ENCODE results near the gene FBXL17. TPM values are rescaled to one million over a fixed set of nuclear protein-coding genes. Genes with fewer than 3 reads are reported as not detected.

The FBXL17 gene
- total RNA-seq, 1 donor from 2014 or later, result 12.7 TPM

- Histone ChIP-seq H4K20me1 (ENCODE audit: insufficient read depth, low read length) (no peaks in the 10 kb centered on the region), H3K9me3 (ENCODE audit: insufficient read depth, low read depth, low read length) (no peaks in the 10 kb centered on the region)
- FAIRE-seq, result no peak
These were observed 100.8 kb downstream of the FBXL17 start for GRCh38 chr5:108280960-108281569.

GRCh38 chr5:108280248-108280647 lies 101.7 kb downstream of the FBXL17 start:
- H3K9ac ChIP-seq (ENCODE audit: low read length), result no peak overlapping the region
- Mint-ChIP-seq H3K4me3 (ENCODE audit: unreplicated experiment) (no peak overlapping the region), H3K27me3 (ENCODE audit: low read depth, unreplicated experiment) (no peaks in the 10 kb centered on the region), H3K27ac (ENCODE audit: unreplicated experiment) (no peak overlapping the region), H3K36me3 (ENCODE audit: low read depth, unreplicated experiment) (peaks cover 4% of the 10 kb centered on the region), H3K4me1 (ENCODE audit: low read depth, unreplicated experiment) (no peaks in the 10 kb centered on the region), H3K9me3 (ENCODE audit: unreplicated experiment) (peaks cover 8% of the 10 kb centered on the region)
- H4K20me1 ChIP-seq (ENCODE audit: insufficient read depth, low read length), result no peaks in the 10 kb centered on the region
- H3K4me3 ChIP-seq (ENCODE audit: insufficient read depth, low read depth, low read length), result no peak overlapping the region
- DNase-seq (ENCODE audit: low read depth), result no peak
- TF ChIP-seq EZH2 (IDR thresholded peaks at IDR 0.05; ENCODE audit: insufficient read depth, low read length), result no peak
- TF ChIP-seq CTCF (IDR thresholded peaks at IDR 0.05; ENCODE audit: insufficient read depth, low read depth, low read length), result no peak
- H3K27ac ChIP-seq (ENCODE audit: low read depth, low read length), result no peak overlapping the region
- H3K9me3 ChIP-seq (ENCODE audit: insufficient read depth, low read depth, low read length), result no peaks in the 10 kb centered on the region
- H3K27me3 ChIP-seq (ENCODE audit: insufficient read depth, low read length), result no peaks in the 10 kb centered on the region
- H3K4me1 ChIP-seq (ENCODE audit: insufficient read depth, low read length), result no peaks in the 10 kb centered on the region
- FAIRE-seq, result no peak
- no peaks in the 10 kb centered on the region for H3K36me3 ChIP-seq (ENCODE audit: insufficient read depth, low read length)
- no peak overlapping the region for H2AFZ ChIP-seq (ENCODE audit: low read depth, low read length)
- H3K79me2 ChIP-seq (ENCODE audit: insufficient read depth, low read length), result no peaks in the 10 kb centered on the region
- no peak overlapping the region for H3K4me2 ChIP-seq (ENCODE audit: low read length)

More at GRCh38 chr5:108280960-108281569, 100.8 kb downstream of the FBXL17 start:
- H3K27ac Mint-ChIP-seq (ENCODE audit: unreplicated experiment), result no peak overlapping the region
- no peak overlapping the region for H3K4me3 ChIP-seq (ENCODE audit: insufficient read depth, low read depth, low read length)
- no peaks in the 10 kb centered on the region for H3K27me3 Mint-ChIP-seq (ENCODE audit: low read depth, unreplicated experiment)
- no peak for TF ChIP-seq CTCF (IDR thresholded peaks at IDR 0.05; ENCODE audit: insufficient read depth, low read depth, low read length)
- no peak for TF ChIP-seq EZH2 (IDR thresholded peaks at IDR 0.05; ENCODE audit: insufficient read depth, low read length)
- no peak overlapping the region for H2AFZ ChIP-seq (ENCODE audit: low read depth, low read length)
- H3K4me1 Mint-ChIP-seq (ENCODE audit: low read depth, unreplicated experiment), result no peaks in the 10 kb centered on the region
- H3K9ac ChIP-seq (ENCODE audit: low read length), result no peak overlapping the region
- peaks cover 8% of the 10 kb centered on the region for H3K9me3 Mint-ChIP-seq (ENCODE audit: unreplicated experiment)
- no peaks in the 10 kb centered on the region for H3K4me1 ChIP-seq (ENCODE audit: insufficient read depth, low read length)
- no peak overlapping the region for H3K4me2 ChIP-seq (ENCODE audit: low read length)
- no peaks in the 10 kb centered on the region for H3K79me2 ChIP-seq (ENCODE audit: insufficient read depth, low read length)
- no peaks in the 10 kb centered on the region for H3K27me3 ChIP-seq (ENCODE audit: insufficient read depth, low read length)
- no peak overlapping the region for H3K4me3 Mint-ChIP-seq (ENCODE audit: unreplicated experiment)
- H3K36me3 Mint-ChIP-seq (ENCODE audit: low read depth, unreplicated experiment), result peaks cover 4% of the 10 kb centered on the region
- no peak overlapping the region for H3K27ac ChIP-seq (ENCODE audit: low read depth, low read length)
- DNase-seq (ENCODE audit: low read depth), result no peak
- H3K36me3 ChIP-seq (ENCODE audit: insufficient read depth, low read length), result no peaks in the 10 kb centered on the region
